Peyer's patch (tissue), 4 donors: Measurements from ENCODE around the gene TOMM70.

Experiments
- CTCF ChIP-seq, 6 experiments: fragments of 450-650 bp in 4 of 6; fragments of 200-600 bp in 2 of 6; sonication (generic) in 1 of 6; IDR thresholded peaks; one replicate each; pipeline ENCODE4 v1.5.1; 2017 to 2019; ENCODE audit warnings: antibody characterized with exemption in 6 of 6, mild to moderate bottlenecking in 3 of 6, moderate library complexity in 1 of 6
- POLR2A ChIP-seq, 2 donors: fragments of 450-650 bp; IDR thresholded peaks; one replicate each; pipeline ENCODE4 v1.5.1; 2017; ENCODE audit warnings: antibody characterized with exemption in 2 of 2, mild to moderate bottlenecking in 2 of 2, moderate library complexity in 2 of 2

- TF ChIP-seq CTCF (IDR thresholded peaks at IDR 0.05) (no peak), POLR2A (IDR thresholded peaks at IDR 0.05) (no peak)
Measured at GRCh38 chr3:100359035-100359434, 41.9 kb downstream of the TOMM70 start.
